IPS-18c (cell line): ENCODE measurements around the gene RDH12.

Source experiments
- H3K4me3 ChIP-seq: 2 replicates; pipeline ENCODE4 v1.7.0; 2013; ENCODE audit warnings: low read depth, mild to moderate bottlenecking, low read length, moderate library complexity; ENCODE audit not compliant: insufficient read depth
- H3K9me3 ChIP-seq: one replicate; pipeline ENCODE4 v1.6.1; 2013; ENCODE audit warnings: mild to moderate bottlenecking, low read length, moderate library complexity; ENCODE audit not compliant: control insufficient read depth, insufficient read depth

Gene RDH12

DNA sequence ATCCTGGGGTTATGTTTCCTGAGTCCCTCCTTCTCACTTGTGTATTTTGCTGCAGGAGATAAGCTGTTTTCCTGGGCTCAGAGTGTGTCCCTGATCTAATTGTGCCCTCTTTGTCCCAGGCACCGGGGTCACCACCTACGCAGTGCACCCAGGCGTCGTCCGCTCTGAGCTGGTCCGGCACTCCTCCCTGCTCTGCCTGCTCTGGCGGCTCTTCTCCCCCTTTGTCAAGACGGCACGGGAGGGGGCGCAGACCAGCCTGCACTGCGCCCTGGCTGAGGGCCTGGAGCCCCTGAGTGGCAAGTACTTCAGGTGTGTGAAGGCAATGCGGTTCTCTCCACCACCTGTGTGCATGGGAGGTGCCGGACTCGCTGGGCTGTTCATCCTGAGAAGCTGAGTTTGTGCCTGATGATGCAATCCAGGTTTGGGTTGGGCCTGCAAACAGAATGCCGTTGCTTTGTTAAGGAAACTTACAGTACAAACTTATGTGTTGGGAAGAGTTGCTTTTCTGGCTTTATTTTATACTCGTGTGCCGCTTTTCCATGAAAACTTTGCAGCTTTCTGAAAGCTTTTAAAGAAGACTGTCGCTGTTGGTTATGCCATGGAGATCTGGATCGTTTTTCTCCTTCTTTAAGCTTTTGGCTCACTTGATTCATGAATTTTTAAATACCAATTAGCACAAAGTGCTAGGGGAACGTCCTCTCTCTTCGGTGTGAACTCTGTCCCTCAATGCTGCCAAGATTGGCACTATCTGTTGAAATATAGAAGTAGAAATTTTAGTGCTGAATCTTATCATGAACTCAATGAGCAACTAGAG is 27.6 kb downstream of the RDH12 start:
- Histone ChIP-seq H3K9me3 (no peaks in the 10 kb centered on the region), H3K4me3 (peak overlapping the region; percentile 5; the same call in 1 of the 2 replicates)

DNA sequence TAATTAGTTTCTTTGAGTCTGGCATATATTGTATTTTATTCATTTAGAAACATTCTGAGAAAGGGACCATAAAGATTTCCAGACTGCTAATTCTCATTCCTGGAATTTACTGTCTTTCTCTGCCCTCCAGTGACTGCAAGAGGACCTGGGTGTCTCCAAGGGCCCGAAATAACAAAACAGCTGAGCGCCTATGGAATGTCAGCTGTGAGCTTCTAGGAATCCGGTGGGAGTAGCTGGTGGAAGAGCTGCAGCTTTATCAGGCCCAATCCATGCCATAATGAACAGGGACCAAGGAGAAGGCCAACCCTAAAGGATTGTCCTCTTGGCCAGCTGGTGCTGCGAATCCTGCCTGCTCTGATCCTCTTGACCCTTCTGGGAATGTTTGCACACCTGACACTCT is 31.9 kb downstream of the RDH12 start:
- Histone ChIP-seq H3K4me3 (no peak overlapping the region), H3K9me3 (no peaks in the 10 kb centered on the region)

DNA sequence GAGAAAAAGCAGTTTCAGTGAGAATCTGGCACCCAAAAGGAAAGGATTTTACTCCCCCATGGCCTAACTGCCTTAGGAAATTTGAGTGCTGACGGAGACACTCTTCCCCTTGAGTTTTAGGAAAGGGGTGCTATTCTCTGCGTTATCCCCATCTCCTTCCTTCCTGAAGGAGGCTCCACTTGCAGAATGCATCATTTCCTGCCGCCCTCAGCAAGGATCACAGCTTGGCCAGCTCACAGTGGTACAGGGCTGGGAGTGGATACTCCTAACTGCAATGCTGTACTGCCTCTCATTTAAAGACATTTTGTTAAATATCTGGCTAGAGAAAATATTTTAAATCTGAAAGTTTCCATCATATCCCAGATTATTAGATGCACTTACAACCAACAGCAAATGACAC is 33.0 kb downstream of the RDH12 start:
- Histone ChIP-seq H3K4me3 (no peak overlapping the region), H3K9me3 (no peaks in the 10 kb centered on the region)

DNA sequence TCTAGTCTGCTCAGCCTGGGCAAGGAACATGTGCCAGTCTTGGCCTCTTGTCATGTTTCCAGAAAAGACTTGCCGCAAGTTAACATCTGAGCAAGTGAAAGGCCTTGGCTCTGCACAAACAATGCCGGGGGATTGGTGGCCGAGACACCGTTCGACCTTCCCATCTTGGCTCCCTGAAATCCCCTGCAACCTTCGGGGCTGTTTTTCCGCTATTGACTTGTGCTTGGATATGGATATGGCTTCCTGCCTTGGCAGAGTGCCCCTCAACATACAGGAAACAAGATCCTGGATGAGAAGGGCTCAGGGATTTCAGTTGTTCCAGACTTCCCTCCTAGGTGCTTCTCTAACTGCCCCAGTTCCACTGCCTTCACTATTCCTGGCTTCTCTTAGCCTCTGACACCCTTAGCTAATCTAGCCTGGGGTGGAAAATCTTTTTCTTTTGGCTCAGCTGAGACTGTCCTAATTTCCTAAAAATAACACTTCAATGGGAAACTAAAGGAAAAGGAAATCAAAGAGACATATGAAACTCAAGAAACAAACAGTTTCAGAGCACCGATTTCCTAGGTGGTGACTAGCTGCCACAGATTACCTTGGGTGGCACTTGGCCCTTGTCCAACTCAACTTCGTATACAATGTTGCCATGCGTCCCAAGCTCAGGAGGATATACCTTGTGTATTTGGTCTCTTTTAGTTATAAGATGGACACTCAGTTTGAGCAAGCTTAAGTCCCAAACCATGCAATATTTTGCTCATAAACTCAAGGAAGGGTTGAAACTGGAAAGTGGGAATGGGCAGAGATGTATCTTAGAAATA is 33.9 kb downstream of the RDH12 start:
- no peaks in the 10 kb centered on the region for H3K9me3 ChIP-seq
- no peak overlapping the region for H3K4me3 ChIP-seq

DNA sequence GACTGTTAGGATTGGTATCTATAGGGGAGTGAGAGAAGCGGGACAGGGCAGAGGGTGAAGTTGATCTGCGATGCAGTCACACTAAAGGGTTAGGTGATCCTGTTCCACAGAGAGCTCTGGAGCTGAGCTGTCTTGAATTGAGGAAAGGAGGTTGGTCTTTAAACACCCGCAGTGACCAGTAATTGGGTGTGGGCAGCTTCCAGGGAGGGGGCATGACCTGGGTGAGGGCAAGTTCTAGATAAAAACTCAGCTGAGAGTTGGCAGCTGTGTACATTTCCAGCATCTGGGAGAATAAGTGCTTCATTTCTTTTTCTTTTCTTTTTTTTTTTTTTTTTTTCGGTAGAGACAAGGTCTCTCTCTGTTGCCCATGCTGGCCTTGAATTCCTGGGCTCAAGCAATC is 35.1 kb downstream of the RDH12 start:
- Histone ChIP-seq H3K9me3 (no peaks in the 10 kb centered on the region), H3K4me3 (no peak overlapping the region)

DNA sequence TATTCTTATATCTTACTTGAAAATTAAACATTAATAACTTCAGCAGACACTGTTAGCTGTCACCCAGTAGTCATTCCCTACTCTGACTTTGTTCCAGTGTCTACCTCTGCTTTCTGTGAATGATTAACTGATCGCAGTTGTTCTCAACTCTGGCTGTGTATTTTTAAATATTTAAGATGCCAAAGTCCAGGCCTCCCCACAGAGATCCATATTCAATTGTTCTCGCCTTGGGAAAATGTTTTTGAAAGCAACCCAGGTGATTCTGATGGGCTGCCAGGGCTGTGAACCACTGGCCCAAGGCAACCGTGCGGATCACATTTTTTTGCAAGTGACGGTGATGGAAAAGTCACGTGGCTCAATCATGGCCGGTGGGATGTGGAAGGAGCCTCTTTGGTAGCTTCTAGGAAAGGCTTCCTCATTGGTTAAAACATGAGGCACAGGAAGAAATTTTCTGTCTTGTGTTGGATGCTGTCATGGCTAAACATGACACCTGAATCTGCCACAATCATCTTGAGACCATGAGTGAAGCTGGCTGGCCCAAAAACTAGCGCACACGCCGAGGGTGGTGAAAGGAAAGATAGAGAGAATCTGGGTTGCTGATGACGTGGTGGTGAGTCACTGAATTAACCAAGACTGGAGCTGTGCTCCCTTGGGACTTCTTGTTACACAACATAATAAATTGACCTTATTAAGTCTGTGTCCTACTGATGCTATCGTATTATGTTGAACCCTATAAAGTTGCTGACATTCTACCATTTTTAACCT is 37.2 kb downstream of the RDH12 start:
- H3K4me3 ChIP-seq = no peak overlapping the region
- no peaks in the 10 kb centered on the region for H3K9me3 ChIP-seq

DNA sequence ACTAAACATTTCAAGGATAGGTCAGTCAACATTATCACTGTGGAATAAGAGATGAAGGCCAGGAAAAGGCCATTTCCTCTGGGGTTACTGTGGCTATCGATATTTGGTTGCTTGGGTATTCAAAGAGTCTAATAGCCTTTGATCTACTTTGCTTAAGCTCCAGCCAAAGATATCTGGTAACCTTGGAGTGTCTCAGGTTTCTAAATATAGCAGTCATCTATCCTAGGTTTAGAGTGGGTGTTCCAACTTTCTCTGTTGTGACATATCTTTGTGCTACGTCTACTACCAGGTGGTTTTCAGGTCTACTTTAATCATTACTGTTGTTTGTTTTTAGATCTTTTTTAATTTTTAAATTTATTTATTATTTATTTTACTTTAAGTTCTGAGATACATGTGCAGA is 42.4 kb downstream of the RDH12 start:
- H3K4me3 ChIP-seq = no peak overlapping the region
- peaks cover 4% of the 10 kb centered on the region for H3K9me3 ChIP-seq

DNA sequence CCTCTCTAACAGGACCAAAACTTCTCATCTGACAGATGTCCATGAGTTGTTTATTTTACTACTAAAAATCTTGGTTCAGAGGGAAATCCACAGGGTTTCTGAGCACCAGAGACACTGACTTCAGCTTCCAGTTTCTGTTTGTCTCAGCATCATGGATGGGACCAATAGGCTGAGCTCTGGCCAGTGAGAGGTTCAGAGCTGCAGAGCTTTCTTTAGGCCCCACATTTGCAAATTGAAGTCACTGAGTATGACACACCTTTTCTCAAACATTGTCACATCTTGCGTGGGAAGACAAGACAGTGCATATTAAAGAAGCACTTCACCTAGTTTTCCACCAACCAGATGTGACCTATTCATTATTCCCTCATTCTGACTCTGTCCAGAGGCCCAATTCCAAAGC is 45.2 kb downstream of the RDH12 start:
- H3K4me3 ChIP-seq = no peak overlapping the region
- peaks cover 4% of the 10 kb centered on the region for H3K9me3 ChIP-seq

DNA sequence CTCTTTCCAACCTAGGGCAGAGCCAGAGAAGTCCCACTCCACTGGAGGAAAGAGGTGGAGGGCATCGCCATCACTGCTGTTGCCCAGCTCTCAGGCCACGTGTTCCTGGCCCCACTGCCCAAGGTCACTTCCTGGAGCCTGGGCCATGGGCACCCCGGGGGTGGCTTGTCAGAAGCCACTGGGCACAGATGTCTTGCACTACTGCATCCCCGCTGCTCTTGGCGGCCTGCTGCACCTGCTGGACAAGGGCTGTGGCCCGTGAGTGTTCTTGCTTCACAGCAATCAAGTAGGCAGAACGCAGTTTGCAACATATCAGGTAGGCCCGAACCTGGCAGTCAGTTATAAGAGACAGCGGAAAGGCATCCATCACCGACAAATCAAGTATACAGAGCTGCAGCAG is 46.6 kb downstream of the RDH12 start:
- Histone ChIP-seq H3K9me3 (peaks cover 4% of the 10 kb centered on the region), H3K4me3 (no peak overlapping the region)

DNA sequence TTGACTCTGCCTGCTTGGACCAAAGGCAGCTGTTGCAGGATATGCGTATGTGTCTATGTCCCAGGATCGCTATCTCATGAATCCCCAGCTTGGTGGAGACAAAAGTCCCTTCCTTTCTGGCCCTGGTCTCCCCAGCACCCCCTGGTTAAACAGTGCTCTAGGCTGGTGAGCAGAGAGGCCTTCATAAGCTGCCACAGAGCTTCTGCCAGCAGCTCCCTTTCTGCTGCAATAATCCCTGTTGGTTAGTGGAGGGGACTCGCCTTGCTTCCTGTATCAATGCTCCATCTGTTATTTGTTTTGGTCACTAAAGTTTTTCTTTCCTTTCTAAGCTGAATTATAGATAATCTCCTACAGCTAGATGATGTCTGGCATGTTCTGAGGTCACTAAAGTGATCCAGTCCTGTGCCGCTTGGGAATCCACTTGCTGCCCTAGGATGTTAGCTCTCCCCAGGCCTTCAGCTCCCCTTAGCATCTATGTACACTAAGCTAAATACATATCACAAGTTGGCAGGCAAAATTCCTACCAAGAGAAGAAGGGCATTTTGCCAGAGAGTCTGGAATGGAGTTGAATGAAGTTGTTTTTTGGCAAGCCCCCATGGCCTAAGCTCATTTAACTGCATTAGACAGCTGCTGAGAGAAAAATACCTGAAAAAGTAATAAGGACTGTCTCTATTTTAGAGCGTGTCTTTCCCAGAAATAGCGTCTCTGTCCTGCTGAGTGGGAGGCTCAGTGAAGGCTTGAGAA is 47.8 kb downstream of the RDH12 start:
- Histone ChIP-seq H3K4me3 (no peak overlapping the region), H3K9me3 (peaks cover 4% of the 10 kb centered on the region)

DNA sequence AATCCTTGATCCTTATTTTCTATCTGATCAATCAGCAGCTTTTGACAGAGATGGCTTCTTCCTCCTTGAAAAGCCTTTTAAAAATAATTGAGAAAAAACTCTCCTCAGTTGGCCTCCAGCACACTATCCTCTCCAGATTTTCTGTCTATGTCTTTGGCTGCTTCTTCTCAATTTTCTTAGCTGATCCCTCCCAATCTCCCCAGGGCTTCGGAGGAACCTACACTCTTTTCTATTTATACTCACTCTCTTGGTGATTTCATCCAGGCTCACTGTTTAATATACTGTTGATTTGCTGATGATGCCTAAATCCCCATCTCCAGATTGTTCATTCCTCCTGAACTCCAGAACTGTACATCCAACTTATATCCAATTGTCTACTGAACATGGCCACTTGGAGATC is 54.8 kb downstream of the RDH12 start:
- Histone ChIP-seq H3K9me3 (no peaks in the 10 kb centered on the region), H3K4me3 (no peak overlapping the region)

DNA sequence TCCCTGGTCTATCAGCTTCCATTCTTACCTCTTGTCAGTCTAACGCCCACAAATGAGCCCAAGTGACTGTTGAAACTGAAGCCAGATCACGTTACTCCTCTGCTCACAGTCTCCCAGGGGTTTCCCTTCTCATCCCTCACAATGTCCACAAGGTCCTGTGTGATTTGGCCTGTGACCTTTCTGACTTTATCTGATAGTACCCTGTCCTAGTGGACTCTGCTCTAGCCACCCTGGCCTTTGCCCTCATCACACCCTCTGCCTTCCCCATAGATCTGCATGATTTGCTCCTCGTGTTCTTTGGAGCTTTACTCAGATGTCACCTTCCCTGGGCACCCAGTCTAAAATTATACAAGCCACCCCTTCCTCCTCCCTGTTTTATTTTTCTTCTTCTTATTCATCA is 55.5 kb downstream of the RDH12 start:
- Histone ChIP-seq H3K9me3 (no peaks in the 10 kb centered on the region), H3K4me3 (no peak overlapping the region)

DNA sequence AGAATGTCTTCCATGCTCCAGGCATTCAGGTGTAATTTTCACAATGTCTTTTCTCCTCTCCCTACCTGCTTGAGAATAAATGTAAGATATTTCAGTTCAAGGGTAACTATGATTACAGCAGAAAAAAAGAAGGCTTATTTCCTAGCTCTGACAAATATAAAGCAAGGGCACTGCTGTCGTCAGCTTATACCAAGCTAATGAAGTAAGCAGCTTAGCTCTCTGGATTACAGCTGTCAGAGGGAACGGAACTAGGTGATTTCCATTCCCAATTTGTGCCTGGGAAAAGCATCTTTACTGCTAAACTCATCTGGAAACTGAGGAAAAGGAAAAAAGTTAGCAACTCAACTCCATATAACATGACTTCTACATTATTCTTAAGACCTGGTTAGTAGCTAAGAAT is 58.2 kb downstream of the RDH12 start:
- Histone ChIP-seq H3K9me3 (no peaks in the 10 kb centered on the region), H3K4me3 (no peak overlapping the region)

DNA sequence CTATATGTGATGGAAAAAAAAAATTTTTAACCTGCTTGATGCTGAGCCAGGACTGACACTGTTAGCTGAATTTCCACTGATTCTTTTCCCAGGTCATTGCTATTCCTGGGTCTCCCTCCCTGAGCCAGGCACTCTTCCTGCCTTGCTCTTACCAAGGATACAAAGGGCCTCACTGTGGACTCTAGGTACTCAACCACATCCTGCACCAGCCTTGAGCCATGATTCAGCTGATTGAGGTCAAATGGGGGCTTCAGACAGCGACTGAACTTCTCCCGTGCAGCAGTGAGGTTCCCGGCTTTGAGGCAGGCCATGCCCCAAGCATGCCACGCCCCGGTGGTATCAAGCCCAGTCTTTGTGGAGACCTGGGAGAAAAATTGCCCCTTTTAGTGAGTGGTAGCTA is 60.4 kb downstream of the RDH12 start:
- H3K4me3 ChIP-seq = no peak overlapping the region
- no peaks in the 10 kb centered on the region for H3K9me3 ChIP-seq

DNA sequence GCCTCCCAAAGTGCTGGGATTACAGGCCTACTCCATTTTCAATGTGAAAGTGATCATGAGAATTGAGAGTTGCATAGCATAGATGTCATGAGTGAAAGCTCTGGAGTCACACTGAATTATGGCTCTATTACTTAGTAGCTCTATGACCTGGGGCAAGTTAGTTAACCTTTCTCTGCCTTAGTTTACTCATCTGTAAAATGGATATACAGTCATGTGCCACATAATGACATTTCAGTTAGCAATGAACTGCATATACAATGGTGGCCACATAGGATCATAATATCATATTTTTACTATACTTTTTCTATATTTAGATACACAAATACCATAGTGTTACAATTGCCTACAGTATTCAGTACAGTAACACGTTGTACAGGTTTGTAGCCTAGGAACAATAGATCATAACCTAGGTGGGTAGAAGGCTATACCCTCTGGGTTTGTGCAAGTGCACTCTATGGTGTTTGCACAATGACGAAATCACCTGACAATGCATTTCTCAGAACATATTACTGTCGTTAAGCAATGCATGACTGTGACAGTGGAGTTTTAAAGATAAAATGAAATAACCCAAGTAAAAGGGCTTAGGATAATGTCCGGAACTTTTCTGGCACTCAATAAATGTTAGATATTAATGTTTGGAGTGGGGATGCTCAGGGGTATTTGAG is 61.6 kb downstream of the RDH12 start:
- no peak overlapping the region for H3K4me3 ChIP-seq
- H3K9me3 ChIP-seq = no peaks in the 10 kb centered on the region

DNA sequence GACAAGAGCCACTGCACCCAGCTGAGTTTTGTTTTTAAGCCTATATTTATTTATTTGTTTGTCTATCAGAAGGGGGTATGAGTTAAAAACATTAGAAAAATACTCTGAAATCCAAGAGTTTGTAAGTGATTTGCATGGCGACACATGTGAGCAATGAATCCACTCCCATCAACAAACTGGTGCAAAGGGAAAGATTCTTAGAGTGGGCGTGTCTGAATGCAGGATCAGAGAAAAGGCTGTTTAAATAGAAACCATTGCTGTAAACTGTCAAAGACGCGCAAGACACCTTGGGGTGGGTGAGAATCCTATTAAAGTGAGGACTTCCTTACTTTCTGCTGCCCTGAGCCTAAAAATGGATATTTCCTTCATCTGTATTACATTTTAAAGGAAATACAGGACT is 62.8 kb downstream of the RDH12 start:
- H3K4me3 ChIP-seq = no peak overlapping the region
- no peaks in the 10 kb centered on the region for H3K9me3 ChIP-seq
